Upper lobe of left lung (tissue), 4 donors: ENCODE data around the gene OPA3.
"Not testable (repeated sequence)": the region's sequence is repeated elsewhere in the genome, so short reads cannot be mapped to it uniquely, and the experiment has no call there.

ENCODE experiments used
- CTCF ChIP-seq, 6 experiments: fragments of 450-650 bp in 4 of 6; fragments of 200-600 bp in 2 of 6; sonication (generic) in 2 of 6; IDR thresholded peaks; one replicate each; pipeline ENCODE4 v1.5.1; 2016 to 2019; ENCODE audit warnings: antibody characterized with exemption in 6 of 6
- EP300 ChIP-seq, 4 donors: sonication (generic); formaldehyde crosslinking; IDR thresholded peaks; one replicate each; pipeline ENCODE4 v1.5.1; 2017; ENCODE audit warnings: antibody characterized with exemption in 4 of 4, control low read depth in 2 of 4

- not testable (repeated sequence) for TF ChIP-seq CTCF, EP300 (IDR thresholded peaks at IDR 0.05)
These were observed 30.5 kb upstream of the OPA3 start for GRCh38 chr19:45615056-45615455.
